HG03060 (cell line): Measurements from ENCODE around the gene CHST15.
"Not testable (repeated sequence)": the region's sequence is repeated elsewhere in the genome, so short reads cannot be mapped to it uniquely, and the experiment has no call there.

Experiments used
- ATAC-seq: cut with Tn5 transposase; IDR thresholded peaks from one replicate; pipeline ENCODE4 v1.9.1; 2021; ENCODE audit warnings: low read depth, moderate number of reproducible peaks; ENCODE audit not compliant: unreplicated experiment

CHST15 gene

GRCh38 chr10:124048371-124049290 lies 44.8 kb downstream of the CHST15 start:
- ATAC-seq, result no peak

- ATAC-seq, result no peak
Observed at GRCh38 chr10:124047427-124048152, 45.8 kb downstream of the CHST15 start.

- no peak for ATAC-seq
Observed at GRCh38 chr10:124045801-124046355, 47.5 kb downstream of the CHST15 start.

GRCh38 chr10:124045276-124045675 lies 48.1 kb downstream of the CHST15 start:
- no peak for ATAC-seq

- no peak for ATAC-seq
Observed at GRCh38 chr10:124044143-124044862, 49.1 kb downstream of the CHST15 start.

GRCh38 chr10:124043310-124044142 lies 49.9 kb downstream of the CHST15 start:
- ATAC-seq, result no peak

GRCh38 chr10:124042656-124043309 lies 50.6 kb downstream of the CHST15 start:
- ATAC-seq, result no peak

GRCh38 chr10:124041675-124042445 lies 51.5 kb downstream of the CHST15 start:
- no peak for ATAC-seq

GRCh38 chr10:124040451-124041188 lies 52.8 kb downstream of the CHST15 start:
- ATAC-seq, result no peak

GRCh38 chr10:124039483-124040013 lies 53.9 kb downstream of the CHST15 start:
- ATAC-seq, result no peak

GRCh38 chr10:124037784-124038183 lies 55.6 kb downstream of the CHST15 start:
- ATAC-seq, result no peak

- no peak for ATAC-seq
Observed at GRCh38 chr10:124037286-124037685, 56.1 kb downstream of the CHST15 start.

- no peak for ATAC-seq
Observed at GRCh38 chr10:124036746-124037145, 56.7 kb downstream of the CHST15 start.

- ATAC-seq, result peak; percentile 88
Observed at GRCh38 chr10:124035928-124036558, 57.4 kb downstream of the CHST15 start.

GRCh38 chr10:124035306-124035927 lies 58.0 kb downstream of the CHST15 start:
- no peak for ATAC-seq

GRCh38 chr10:124034576-124035305 lies 58.7 kb downstream of the CHST15 start:
- ATAC-seq, result not testable (repeated sequence)
